ENCODE measurements around the gene FCRL2.

- no peak for TF ChIP-seq POLR2A (IDR thresholded peaks at IDR 0.05; ENCODE audit: low read length)
- no peak for TF ChIP-seq GATA1 (IDR thresholded peaks at IDR 0.05; ENCODE audit: low read depth, low read length)
Measured at GRCh38 chr1:157734321-157734720, 42.6 kb downstream of the FCRL2 start.
